Limb (tissue), 2 donors: Measurements from ENCODE around the gene GADD45GIP1.

Source experiments
- DNase-seq, 2 donors: peaks; one replicate each; pipeline ENCODE4 v3.0.0-alpha.2; 2016; ENCODE audit errors: extremely low spot score in 2 of 2

The GADD45GIP1 gene

GRCh38 chr19:12956446-12957388 is at the start of gene GADD45GIP1:
GADD45GIP1 (minus strand) TSS chr19:12957223; CDS start chr19:12957212, 11 bp downstream.
- peak; percentile 75 to 90 for DNase-seq

GRCh38 chr19:13005861-13006370 is 48.9 kb upstream of the GADD45GIP1 start:
- no peak for DNase-seq

DNA sequence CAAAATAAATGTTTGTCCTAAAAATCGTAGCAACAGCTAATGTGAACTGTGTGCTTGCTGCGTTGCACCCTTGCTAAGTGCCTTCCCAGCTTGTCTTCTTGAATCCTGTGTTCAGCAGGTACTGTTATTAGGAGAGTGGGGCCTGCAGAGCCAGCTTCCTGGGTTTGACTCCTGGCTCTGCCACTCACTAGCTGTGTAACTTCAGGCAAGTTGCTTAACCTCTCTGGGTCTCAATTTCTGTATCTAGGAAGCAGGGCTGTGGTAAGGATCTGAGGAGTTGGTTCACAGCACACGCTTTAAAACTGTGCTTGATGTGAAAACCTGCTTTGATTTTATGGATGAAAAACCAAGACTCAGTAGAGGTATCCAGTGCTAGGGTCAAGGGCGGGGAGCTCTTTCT is 48.2 kb upstream of the GADD45GIP1 start:
- no peak for DNase-seq

DNA sequence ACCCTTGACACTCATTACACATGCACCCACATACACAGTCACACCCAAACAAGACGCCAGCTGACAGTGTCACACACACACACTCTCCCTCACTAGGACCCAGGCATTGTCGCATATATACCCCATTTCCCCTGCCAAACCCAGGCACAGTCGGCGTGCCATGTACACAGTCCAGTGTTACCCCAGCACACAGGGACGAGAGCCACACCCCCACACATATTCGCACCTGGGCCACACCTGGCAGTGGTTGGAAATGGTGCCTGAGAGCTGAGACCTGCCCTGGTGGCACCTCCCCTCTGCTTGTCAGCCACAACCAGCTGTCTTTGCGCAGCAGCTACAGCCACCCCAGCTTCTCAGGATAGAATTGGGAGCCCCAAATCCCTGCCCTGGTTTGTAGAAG is 47.2 kb upstream of the GADD45GIP1 start:
- DNase-seq: no peak

DNA sequence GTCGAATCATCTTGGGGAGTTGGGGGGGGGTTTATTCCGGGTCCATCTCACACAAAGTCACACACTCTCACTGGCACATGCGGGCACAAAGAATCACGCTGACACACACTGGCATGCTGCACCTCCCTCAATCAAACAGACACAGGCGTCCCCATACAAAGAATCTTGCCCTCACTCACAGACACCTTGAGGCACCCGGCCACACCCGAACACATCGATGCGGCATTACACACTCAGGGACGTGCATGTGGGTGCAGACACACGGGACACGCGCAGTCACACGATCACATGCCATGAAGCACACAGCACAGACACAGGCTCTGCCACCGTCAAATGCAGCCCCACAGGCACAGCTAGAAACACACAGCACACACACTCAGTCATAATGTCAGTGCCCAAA is 46.1 kb upstream of the GADD45GIP1 start:
- DNase-seq: no peak

- peak; percentile 82 to 92 for DNase-seq
Observed at GRCh38 chr19:13002166-13002898, 45.3 kb upstream of the GADD45GIP1 start.

GRCh38 chr19:13001502-13002165 is 44.6 kb upstream of the GADD45GIP1 start:
- no peak for DNase-seq

- DNase-seq: no peak
Observed at GRCh38 chr19:13001166-13001501, 44.1 kb upstream of the GADD45GIP1 start.

DNA sequence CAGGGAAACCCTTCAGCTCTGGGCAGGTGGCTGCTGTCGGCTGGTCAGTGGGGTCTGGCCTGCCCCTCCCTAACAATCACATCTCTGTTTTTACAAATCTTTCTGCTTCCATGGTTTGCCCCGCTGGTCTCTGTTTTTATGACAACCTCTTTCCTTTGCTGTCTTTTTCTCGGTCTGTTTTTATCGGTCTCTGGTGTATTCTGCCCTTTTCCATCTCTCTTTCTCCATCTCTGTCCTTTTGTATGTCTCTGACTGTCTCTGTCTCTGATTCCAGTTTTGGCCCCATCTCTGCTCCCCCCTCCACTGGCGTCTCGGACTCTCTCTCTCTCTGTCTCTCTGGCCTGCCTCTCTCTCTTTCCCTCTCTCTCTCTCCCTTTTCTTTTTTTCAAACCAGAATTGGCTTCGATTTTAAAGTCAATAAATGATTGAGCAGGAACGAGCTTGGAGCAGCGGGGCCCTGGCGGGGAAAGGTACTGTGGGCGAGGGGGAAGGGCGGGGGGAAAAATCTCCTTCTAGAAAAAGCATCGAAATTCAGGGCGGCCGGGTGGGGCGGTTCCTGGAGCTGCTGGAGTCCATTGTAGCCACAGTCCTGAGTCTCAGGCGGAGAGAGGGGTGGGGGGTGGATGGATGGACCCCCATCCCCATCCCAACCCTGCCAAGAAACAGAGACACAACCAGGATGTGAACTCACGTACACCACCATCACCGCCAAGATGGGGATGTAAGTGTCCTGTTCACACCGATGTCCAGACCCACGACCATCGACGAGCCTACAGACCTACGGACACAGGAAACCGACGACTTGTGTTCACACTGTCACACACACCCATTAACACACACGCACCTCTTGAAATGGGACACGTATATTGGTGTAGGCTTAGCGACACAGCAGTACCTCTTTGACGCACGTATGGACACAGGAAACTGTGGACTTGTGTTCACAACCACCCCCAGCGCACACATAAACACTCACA is 41.2 kb upstream of the GADD45GIP1 start:
- peak; percentile 57 to 65 for DNase-seq

GRCh38 chr19:12997179-12997966 is 40.4 kb upstream of the GADD45GIP1 start:
- no peak for DNase-seq

DNA sequence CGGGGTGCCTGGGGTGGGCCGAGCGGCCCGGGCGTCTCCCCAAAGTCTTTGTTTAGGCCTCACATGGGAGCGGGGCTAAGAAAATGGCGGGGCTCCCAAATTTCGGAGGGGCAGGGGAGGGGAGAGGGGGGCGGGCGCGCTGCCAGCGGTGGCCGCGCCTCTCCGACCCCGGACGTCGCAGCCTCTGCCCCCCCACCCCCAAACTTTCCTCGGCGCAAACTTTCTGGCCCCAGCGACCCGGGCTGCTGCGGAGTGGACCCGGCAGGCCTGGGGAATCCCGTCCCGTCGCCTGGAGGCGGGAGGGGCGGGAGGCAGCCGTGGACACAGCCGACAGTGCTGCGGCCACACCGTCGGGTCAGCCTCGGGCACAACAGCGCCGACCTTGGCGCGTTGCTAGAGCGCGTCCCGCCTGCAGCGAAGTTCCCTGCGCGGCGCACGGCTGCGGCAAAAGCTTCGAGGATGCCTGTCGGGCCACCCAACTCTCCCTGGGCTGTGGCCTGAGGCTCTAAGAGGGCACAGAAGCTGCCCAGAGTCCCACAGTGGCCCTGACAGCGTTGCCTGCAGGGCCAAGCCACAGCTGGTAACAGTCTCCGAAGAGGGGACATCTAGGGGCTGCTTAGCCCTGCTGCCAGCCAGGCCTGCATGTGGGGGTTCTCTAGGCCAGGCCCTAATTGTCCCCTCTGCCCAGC is 39.5 kb upstream of the GADD45GIP1 start:
- peak in 1 of 2 donors; percentile 69 for DNase-seq

DNA sequence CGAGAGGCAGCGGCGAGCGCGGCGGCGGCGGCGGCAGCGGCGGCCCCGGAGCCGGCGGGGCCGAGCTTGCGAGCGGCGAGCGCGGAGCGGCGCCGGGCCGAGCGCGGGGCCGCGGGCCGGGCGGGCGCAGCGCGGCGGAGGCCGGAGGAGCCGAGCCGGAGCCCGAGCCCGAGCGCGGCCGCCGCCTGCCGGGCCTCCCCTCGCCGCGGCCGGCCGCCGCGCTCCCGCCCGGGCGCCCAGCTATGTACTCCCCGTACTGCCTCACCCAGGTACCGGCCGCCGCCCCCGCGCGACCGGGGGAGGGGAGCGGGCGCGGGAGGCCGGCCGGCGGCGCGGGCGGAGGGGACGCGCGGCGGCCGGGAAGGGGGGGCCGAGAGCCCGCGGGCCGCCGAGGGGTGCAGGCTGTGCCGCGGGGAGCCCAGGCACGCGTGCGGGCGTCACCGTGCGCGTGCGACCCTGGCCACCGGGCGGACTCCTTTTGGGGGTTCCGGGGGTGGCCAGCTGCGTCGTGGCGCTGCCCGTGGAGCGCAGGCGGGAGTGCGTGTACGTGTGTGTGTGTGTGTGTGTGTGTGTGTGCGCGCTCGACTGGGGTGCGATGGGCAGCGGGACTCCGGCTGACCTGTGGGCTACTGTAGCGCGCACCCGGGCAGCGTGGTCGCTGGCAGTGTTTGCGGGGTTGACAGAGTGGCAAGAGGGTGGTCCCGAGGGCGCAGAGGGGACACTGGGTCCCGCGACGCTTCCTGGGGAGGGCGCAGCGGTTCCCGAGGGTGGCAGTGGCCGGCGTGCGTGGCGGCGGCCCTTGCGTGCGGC is 38.8 kb upstream of the GADD45GIP1 start:
- DNase-seq: peak in 1 of 2 donors; percentile 68

DNA sequence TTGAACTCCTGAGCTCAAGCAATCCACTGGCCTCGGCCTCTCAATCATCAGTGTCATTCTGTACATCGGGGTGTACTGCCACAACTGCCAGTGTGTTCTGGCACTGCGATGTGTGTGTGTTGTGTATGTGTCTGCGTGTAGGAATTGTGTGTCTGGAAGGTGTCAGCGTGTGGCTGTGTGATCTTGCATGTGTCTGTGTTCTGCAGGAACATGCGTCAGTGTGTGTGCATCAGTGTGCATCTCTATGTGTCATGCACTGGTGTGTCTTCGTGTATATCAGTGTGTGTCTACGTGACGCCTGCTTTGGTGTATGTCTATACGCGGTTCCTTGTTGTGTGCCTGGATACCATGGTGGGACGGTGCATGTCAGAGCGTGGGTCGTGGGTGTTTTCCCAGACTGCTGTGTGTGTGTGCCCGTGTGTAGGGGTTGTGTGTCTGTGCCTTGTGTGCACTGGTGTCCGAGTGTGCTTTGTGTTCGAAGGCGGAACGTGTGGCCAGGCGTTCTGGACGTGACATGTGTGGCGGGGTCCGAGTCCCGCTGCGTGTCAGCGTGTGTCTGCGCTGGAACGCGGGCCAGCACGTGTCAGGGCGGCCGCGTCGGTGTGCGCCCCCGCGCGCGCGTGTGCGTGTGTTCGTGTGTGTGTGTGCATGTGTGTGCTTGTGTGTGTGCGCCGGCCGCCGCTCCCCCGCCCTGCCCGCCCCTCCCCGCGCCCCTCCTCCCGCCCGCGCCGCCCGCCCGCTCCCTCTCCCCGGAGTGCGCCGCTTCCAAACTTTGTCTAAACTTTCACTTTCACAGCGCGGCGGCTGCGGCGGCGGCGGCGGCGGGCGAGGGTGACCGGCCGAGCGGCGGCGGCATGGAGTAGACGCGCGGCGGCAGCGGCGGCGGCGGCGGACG is 37.9 kb upstream of the GADD45GIP1 start, which contains the start of gene NFIX:
Gene NFIX (plus strand): TSS at position 775 of the 895 bp plus-strand sequence. CDS start 363 bp downstream, outside the sequence.
- peak in 1 of 2 donors; percentile 82 for DNase-seq

DNA sequence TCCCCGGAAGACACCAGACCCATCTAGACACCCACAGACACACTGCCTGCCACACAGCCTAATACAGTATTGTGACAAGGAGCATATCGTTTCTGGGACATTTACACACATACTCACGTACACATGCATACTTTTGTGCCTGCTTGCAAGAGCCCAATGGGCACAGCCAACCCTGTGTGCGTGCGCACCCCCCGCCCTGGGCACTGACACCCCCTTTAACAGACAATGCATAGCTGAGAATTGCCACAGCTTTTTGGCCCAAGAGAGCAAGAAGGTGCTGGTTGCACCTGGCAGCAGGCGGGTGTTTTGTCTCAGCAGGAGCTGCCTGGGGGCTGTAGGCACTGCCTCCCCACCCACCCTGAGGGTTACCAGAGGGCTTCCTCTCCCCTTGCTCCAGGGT is 36.5 kb upstream of the GADD45GIP1 start:
- DNase-seq: no peak

- DNase-seq: no peak
Observed at GRCh38 chr19:12992729-12993128, 35.7 kb upstream of the GADD45GIP1 start.

DNA sequence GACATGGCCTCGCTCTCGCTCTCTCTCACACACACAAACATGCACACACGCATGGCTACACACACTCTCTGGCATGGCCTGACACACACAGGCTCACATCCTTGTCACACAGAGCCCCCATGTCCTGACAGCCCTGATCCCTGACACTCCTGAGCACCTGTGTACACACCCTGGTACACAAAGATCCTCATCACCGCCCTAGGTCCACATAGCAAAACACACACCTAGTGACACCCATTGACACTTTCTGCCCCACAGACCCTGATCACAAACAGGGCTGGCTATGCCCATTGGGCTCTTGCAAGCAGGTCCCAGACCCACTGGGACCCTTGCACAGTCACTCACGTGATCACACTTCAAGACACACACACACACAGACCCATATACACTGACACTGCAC is 34.3 kb upstream of the GADD45GIP1 start:
- DNase-seq: no peak

DNA sequence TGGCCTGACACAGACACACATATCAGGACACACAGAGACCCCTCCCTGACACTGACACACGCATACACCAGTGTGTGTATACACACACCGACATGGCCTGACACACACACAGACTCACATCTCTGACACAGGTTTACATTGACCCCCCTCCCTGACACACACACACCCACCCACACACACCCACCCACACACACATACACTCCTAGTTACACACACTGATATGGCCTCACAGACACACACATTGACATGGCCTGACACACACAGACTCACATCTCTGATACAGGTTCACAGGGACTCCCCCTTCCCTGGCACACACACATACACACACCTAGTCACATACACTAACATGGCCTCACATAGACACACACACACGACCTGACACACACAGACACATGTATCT is 33.8 kb upstream of the GADD45GIP1 start:
- DNase-seq: no peak
